HepG2 (cell line): Measurements from ENCODE around the gene LPIN3. TPM values are rescaled to one million over a fixed set of nuclear protein-coding genes. Genes with fewer than 3 reads are reported as not detected.
A peak's percentile ranks its signal among the peaks of the same experiment; 100 is the strongest.

Experiments used
- BORCS8-MEF2B ChIP-seq: sonication (generic); formaldehyde crosslinking; IDR thresholded peaks from 2 replicates; pipeline ENCODE4 v1.8.0; 2022; ENCODE audit warnings: mild to moderate bottlenecking, missing genetic modification reagents
- FOXO1 ChIP-seq: sonication (generic); formaldehyde crosslinking; IDR thresholded peaks from 2 replicates; pipeline ENCODE4 v1.4.0; 2020; ENCODE audit warnings: missing genetic modification reagents
- MAFG ChIP-seq: sonication (generic); formaldehyde crosslinking; IDR thresholded peaks from 2 replicates; pipeline ENCODE4 v1.5.1; 2020; ENCODE audit warnings: mild to moderate bottlenecking, missing genetic modification reagents
- NKX3-1 ChIP-seq: sonication (generic); formaldehyde crosslinking; IDR thresholded peaks from 2 replicates; pipeline ENCODE4 v1.5.0; 2020; ENCODE audit warnings: missing genetic modification reagents
- RAD51 ChIP-seq: fragments of 450-650 bp; IDR thresholded peaks from 2 replicates; pipeline ENCODE4 v1.6.1; 2016; ENCODE audit warnings: borderline replicate concordance
- ZBTB21 ChIP-seq: sonication (generic); formaldehyde crosslinking; IDR thresholded peaks from 2 replicates; pipeline ENCODE4 v1.4.0; 2020; ENCODE audit warnings: missing genetic modification reagents
- ZNF281 ChIP-seq: sonication (generic); formaldehyde crosslinking; IDR thresholded peaks from 2 replicates; pipeline ENCODE4 v1.4.0; 2020; ENCODE audit warnings: missing genetic modification reagents, borderline replicate concordance
- ZNF292 ChIP-seq: sonication (generic); formaldehyde crosslinking; IDR thresholded peaks from 2 replicates; pipeline ENCODE4 v1.8.1; 2022; ENCODE audit warnings: mild to moderate bottlenecking, low read depth, missing genetic modification reagents, borderline replicate concordance
- ZNF577 ChIP-seq: sonication (generic); formaldehyde crosslinking; IDR thresholded peaks from 2 replicates; pipeline ENCODE4 v1.4.0; 2020; ENCODE audit warnings: mild to moderate bottlenecking, low read depth, missing genetic modification reagents, borderline replicate concordance
- ZNF879 ChIP-seq: sonication (generic); formaldehyde crosslinking; IDR thresholded peaks from 2 replicates; pipeline ENCODE4 v1.8.1; 2023; ENCODE audit warnings: missing genetic modification reagents
- polyA plus RNA-seq, 8 experiments: library from polyadenylated mRNA; depleted of rRNA in 3 of 8; stranded (reverse) in 7 of 8; unstranded in 1 of 8; fragments of >200 nt; fragmentation: Illumina TruSeq in 4 of 8; extraction: Trizol in 4 of 8; gene quantifications; 2 replicates each; pipeline versions ENCODE4 v1.2.1 to v1.2.3, GENCODE V29; 2011 to 2016; ENCODE audit warnings: low read depth in 4 of 8, missing spikeins in 1 of 8, mixed read lengths in 1 of 8; ENCODE audit not compliant: insufficient read depth in 1 of 8
- total RNA-seq, 5 experiments: library from RNA; depleted of rRNA; stranded (reverse); fragments of >200 nt; fragmentation: Illumina TruSeq; extraction: Trizol; gene quantifications; 2 replicates each; pipeline ENCODE4 v1.2.3, GENCODE V29; 2016; ENCODE audit warnings: low read depth in 1 of 5
- TF ChIP-seq, protein P1 (sequence below): sonication (generic); formaldehyde crosslinking; IDR thresholded peaks from 2 replicates; pipeline ENCODE4 v1.5.0; 2020; ENCODE audit warnings: mild to moderate bottlenecking, missing genetic modification reagents, moderate library complexity
- TF ChIP-seq, protein P2 (sequence below): sonication (generic); formaldehyde crosslinking; IDR thresholded peaks from 2 replicates; pipeline ENCODE4 v1.5.0; 2020; ENCODE audit warnings: mild to moderate bottlenecking, missing genetic modification reagents, borderline replicate concordance
- TF ChIP-seq, protein P3 (sequence below): sonication (generic); formaldehyde crosslinking; IDR thresholded peaks from 2 replicates; pipeline ENCODE4 v1.9.0; 2021; ENCODE audit warnings: missing genetic modification reagents, borderline replicate concordance
- TF ChIP-seq, protein P4 (sequence below): sonication (generic); formaldehyde crosslinking; IDR thresholded peaks from 2 replicates; pipeline ENCODE4 v1.4.0; 2020; ENCODE audit warnings: missing genetic modification reagents

LPIN3 gene
- total and polyA plus RNA-seq, 2 of the 13 experiments (the other 11 are each of a cell fraction or from before 2014, with no cell fraction given): 14.2 to 28.6 TPM

DNA sequence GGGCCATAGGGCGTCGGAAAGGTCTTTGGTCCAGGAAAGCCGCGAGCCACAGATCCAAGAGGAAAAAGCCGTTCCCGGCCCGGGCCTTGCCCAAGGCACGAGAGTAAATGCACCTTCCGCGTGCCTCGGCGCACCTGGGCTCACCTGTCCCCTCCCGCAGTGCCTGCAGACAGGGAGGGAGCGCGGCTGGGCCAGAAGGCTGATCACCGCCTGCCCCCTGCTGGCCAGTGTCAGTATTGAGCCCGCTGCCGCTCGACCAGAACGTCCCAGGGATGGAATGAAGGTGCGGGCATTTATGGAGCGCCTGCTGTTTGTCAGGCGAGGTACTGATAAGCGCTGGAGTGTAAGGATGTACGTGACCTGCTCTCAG is 679 bp upstream of the LPIN3 start (continued):
- TF ChIP-seq, protein P1, sequence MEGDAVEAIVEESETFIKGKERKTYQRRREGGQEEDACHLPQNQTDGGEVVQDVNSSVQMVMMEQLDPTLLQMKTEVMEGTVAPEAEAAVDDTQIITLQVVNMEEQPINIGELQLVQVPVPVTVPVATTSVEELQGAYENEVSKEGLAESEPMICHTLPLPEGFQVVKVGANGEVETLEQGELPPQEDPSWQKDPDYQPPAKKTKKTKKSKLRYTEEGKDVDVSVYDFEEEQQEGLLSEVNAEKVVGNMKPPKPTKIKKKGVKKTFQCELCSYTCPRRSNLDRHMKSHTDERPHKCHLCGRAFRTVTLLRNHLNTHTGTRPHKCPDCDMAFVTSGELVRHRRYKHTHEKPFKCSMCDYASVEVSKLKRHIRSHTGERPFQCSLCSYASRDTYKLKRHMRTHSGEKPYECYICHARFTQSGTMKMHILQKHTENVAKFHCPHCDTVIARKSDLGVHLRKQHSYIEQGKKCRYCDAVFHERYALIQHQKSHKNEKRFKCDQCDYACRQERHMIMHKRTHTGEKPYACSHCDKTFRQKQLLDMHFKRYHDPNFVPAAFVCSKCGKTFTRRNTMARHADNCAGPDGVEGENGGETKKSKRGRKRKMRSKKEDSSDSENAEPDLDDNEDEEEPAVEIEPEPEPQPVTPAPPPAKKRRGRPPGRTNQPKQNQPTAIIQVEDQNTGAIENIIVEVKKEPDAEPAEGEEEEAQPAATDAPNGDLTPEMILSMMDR: peak; percentile 100
- peak; percentile 7; the same call in 1 of the 2 replicates for TF ChIP-seq ZNF281 (CRISPR knock-in tag)
- no peak for TF ChIP-seq ZNF879
- no peak for TF ChIP-seq ZNF577 (CRISPR knock-in tag)
- peak; percentile 56; the same call in 1 of the 2 replicates for TF ChIP-seq ZNF292
- no peak for TF ChIP-seq NKX3-1 (CRISPR knock-in tag)
- no peak; the same call in 1 of the 2 replicates for TF ChIP-seq MAFG
- no peak; the same call in 1 of the 2 replicates for TF ChIP-seq ZBTB21 (CRISPR knock-in tag)
- TF ChIP-seq FOXO1 (CRISPR knock-in tag): no peak; the same call in 1 of the 2 replicates
- TF ChIP-seq, protein P2, sequence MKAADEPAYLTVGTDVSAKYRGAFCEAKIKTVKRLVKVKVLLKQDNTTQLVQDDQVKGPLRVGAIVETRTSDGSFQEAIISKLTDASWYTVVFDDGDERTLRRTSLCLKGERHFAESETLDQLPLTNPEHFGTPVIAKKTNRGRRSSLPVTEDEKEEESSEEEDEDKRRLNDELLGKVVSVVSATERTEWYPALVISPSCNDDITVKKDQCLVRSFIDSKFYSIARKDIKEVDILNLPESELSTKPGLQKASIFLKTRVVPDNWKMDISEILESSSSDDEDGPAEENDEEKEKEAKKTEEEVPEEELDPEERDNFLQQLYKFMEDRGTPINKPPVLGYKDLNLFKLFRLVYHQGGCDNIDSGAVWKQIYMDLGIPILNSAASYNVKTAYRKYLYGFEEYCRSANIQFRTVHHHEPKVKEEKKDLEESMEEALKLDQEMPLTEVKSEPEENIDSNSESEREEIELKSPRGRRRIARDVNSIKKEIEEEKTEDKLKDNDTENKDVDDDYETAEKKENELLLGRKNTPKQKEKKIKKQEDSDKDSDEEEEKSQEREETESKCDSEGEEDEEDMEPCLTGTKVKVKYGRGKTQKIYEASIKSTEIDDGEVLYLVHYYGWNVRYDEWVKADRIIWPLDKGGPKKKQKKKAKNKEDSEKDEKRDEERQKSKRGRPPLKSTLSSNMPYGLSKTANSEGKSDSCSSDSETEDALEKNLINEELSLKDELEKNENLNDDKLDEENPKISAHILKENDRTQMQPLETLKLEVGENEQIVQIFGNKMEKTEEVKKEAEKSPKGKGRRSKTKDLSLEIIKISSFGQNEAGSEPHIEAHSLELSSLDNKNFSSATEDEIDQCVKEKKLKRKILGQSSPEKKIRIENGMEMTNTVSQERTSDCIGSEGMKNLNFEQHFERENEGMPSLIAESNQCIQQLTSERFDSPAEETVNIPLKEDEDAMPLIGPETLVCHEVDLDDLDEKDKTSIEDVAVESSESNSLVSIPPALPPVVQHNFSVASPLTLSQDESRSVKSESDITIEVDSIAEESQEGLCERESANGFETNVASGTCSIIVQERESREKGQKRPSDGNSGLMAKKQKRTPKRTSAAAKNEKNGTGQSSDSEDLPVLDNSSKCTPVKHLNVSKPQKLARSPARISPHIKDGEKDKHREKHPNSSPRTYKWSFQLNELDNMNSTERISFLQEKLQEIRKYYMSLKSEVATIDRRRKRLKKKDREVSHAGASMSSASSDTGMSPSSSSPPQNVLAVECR (CRISPR knock-in tag): no peak; the same call in 1 of the 2 replicates
- TF ChIP-seq, protein P3, sequence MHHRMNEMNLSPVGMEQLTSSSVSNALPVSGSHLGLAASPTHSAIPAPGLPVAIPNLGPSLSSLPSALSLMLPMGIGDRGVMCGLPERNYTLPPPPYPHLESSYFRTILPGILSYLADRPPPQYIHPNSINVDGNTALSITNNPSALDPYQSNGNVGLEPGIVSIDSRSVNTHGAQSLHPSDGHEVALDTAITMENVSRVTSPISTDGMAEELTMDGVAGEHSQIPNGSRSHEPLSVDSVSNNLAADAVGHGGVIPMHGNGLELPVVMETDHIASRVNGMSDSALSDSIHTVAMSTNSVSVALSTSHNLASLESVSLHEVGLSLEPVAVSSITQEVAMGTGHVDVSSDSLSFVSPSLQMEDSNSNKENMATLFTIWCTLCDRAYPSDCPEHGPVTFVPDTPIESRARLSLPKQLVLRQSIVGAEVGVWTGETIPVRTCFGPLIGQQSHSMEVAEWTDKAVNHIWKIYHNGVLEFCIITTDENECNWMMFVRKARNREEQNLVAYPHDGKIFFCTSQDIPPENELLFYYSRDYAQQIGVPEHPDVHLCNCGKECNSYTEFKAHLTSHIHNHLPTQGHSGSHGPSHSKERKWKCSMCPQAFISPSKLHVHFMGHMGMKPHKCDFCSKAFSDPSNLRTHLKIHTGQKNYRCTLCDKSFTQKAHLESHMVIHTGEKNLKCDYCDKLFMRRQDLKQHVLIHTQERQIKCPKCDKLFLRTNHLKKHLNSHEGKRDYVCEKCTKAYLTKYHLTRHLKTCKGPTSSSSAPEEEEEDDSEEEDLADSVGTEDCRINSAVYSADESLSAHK (CRISPR knock-in tag): no peak
- TF ChIP-seq, protein P4, sequence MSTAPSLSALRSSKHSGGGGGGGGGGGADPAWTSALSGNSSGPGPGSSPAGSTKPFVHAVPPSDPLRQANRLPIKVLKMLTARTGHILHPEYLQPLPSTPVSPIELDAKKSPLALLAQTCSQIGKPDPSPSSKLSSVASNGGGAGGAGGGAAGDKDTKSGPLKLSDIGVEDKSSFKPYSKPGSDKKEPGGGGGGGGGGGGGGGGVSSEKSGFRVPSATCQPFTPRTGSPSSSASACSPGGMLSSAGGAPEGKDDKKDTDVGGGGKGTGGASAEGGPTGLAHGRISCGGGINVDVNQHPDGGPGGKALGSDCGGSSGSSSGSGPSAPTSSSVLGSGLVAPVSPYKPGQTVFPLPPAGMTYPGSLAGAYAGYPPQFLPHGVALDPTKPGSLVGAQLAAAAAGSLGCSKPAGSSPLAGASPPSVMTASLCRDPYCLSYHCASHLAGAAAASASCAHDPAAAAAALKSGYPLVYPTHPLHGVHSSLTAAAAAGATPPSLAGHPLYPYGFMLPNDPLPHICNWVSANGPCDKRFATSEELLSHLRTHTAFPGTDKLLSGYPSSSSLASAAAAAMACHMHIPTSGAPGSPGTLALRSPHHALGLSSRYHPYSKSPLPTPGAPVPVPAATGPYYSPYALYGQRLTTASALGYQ (CRISPR knock-in tag): no peak
- no peak for TF ChIP-seq BORCS8-MEF2B (CRISPR knock-in tag)
- no peak for TF ChIP-seq RAD51
